Prostate gland (tissue), 1 donor: ENCODE measurements around the gene ACCSL.

Source experiments
- POLR2A ChIP-seq: fragments of 450-650 bp; IDR thresholded peaks from one replicate; pipeline ENCODE4 v1.6.1; 2016; ENCODE audit warnings: antibody characterized with exemption, mild to moderate bottlenecking
- POLR2AphosphoS5 ChIP-seq: sonication (generic); formaldehyde crosslinking; IDR thresholded peaks from one replicate; pipeline ENCODE4 v1.6.1; 2017; ENCODE audit warnings: antibody characterized with exemption

DNA sequence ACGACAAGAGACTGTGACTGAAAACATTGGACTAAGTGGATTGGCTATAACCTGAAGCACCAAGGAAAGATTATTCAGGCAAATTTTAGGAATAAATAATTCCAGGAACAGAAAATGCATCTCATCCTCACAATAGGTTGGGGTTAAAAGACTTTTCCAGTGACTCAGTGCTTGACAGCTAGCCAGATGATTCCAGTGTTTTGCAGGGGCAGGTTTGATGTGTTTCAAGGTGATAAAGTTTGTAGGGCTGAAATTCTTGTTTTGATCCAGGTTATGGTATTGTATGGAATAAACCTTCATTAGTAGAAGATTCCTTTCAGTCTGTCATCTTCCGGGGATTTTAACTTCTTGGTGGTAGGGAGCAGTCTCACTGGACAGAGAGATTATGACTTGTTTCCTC, 50.0 kb downstream of the ACCSL start:
- TF ChIP-seq POLR2A (no peak), POLR2AphosphoS5 (no peak)
